Measurements from ENCODE around the gene PFKP. TPM values are rescaled to one million over a fixed set of nuclear protein-coding genes. Genes with fewer than 3 reads are reported as not detected.
"Not testable (repeated sequence)": the region's sequence is repeated elsewhere in the genome, so short reads cannot be mapped to it uniquely, and the experiment has no call there.

Gene PFKP
- total RNA-seq, 1 donor from 2014 or later: 150 TPM

DNA sequence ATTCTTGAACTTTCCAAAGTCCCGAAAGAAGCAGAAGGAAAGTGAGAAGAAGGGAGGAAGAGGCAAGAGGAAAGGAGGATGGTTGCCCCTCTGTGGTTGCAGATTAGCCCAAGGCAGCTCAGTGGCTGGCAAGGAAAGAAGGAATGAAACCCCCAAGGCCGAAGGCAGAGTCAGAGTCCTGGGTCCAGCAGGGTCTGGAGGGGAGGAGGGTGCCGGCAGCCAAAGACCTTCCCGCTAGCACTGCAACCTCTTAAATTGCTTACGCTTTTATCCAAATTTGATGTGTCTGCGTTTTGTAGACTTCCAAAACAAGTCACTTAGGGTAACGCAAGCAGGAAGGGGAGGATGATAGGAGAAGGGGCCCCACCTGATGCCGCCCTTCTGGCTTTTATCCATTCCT lies 7.4 kb upstream of the PFKP start:
- H3K27me3 Mint-ChIP-seq (ENCODE audit: unreplicated experiment): no peaks in the 10 kb centered on the region
- TF ChIP-seq, protein P1, sequence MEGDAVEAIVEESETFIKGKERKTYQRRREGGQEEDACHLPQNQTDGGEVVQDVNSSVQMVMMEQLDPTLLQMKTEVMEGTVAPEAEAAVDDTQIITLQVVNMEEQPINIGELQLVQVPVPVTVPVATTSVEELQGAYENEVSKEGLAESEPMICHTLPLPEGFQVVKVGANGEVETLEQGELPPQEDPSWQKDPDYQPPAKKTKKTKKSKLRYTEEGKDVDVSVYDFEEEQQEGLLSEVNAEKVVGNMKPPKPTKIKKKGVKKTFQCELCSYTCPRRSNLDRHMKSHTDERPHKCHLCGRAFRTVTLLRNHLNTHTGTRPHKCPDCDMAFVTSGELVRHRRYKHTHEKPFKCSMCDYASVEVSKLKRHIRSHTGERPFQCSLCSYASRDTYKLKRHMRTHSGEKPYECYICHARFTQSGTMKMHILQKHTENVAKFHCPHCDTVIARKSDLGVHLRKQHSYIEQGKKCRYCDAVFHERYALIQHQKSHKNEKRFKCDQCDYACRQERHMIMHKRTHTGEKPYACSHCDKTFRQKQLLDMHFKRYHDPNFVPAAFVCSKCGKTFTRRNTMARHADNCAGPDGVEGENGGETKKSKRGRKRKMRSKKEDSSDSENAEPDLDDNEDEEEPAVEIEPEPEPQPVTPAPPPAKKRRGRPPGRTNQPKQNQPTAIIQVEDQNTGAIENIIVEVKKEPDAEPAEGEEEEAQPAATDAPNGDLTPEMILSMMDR (IDR thresholded peaks at IDR 0.05): no peak
- no peak overlapping the region for H3K27ac Mint-ChIP-seq (ENCODE audit: unreplicated experiment)
- DNase-seq (ENCODE audit: extremely low spot score, unreplicated experiment): no peak
- peaks cover 12% of the 10 kb centered on the region for H3K4me1 Mint-ChIP-seq (ENCODE audit: unreplicated experiment)
- H3K36me3 Mint-ChIP-seq (ENCODE audit: unreplicated experiment): no peaks in the 10 kb centered on the region
- H3K9me3 Mint-ChIP-seq (ENCODE audit: unreplicated experiment): no peaks in the 10 kb centered on the region
- H3K4me3 Mint-ChIP-seq (ENCODE audit: unreplicated experiment): no peak overlapping the region

DNA sequence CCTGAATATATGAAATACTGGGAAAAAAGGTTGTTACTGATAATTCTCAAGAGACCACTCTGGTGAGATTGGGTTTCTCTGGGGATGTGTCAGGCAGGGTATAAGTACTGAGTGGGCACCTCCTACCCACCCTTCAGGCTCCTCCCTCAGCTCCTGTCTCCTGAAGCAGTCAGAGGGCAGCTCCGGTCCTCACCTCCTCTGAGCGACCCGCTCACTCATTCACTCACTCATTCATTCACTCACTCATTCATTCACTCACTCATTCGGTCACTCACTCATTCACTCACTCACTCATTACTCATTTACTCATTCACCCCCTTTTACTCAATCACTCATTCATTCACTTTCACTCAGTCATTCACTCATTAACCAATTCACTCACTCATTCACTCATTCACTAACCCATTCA lies 6.9 kb upstream of the PFKP start:
- H3K27ac Mint-ChIP-seq (ENCODE audit: unreplicated experiment): no peak overlapping the region
- TF ChIP-seq, protein P1 (IDR thresholded peaks at IDR 0.05): no peak
- no peaks in the 10 kb centered on the region for H3K36me3 Mint-ChIP-seq (ENCODE audit: unreplicated experiment)
- DNase-seq (ENCODE audit: extremely low spot score, unreplicated experiment): no peak
- H3K4me1 Mint-ChIP-seq (ENCODE audit: unreplicated experiment): peaks cover 9% of the 10 kb centered on the region
- H3K27me3 Mint-ChIP-seq (ENCODE audit: unreplicated experiment): no peaks in the 10 kb centered on the region
- H3K9me3 Mint-ChIP-seq (ENCODE audit: unreplicated experiment): no peaks in the 10 kb centered on the region
- H3K4me3 Mint-ChIP-seq (ENCODE audit: unreplicated experiment): no peak overlapping the region

DNA sequence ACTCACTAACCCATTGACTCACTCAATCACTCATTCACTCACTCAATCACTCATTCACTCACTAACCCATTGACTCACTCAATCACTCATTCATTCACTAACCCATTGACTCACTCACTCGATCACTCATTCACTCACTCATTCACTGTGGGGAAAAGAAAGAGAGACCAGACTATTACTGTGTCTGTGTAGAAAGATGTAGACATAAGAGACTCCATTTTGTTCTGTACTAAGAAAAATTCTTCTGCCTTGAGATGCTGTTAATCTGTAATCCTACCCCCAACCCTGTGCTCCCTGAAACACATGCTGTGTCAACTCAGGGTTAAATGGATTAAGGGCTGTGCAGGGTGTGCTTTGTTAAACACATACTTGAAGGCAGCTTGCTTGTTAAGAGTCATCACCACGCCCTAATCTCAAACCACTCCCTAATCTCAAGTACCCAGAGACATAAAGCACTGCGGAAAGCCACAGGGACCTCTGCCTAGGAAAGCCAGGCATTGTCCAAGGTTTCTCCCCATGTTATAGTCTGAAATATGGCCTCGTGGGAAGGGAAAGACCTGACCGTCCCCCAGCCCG lies 5.9 kb upstream of the PFKP start:
- not testable (repeated sequence) for H3K4me1 Mint-ChIP-seq (ENCODE audit: unreplicated experiment); H3K9me3 Mint-ChIP-seq (ENCODE audit: unreplicated experiment); H3K27ac Mint-ChIP-seq (ENCODE audit: unreplicated experiment); H3K36me3 Mint-ChIP-seq (ENCODE audit: unreplicated experiment); H3K27me3 Mint-ChIP-seq (ENCODE audit: unreplicated experiment); DNase-seq (ENCODE audit: extremely low spot score, unreplicated experiment); H3K4me3 Mint-ChIP-seq (ENCODE audit: unreplicated experiment)

DNA sequence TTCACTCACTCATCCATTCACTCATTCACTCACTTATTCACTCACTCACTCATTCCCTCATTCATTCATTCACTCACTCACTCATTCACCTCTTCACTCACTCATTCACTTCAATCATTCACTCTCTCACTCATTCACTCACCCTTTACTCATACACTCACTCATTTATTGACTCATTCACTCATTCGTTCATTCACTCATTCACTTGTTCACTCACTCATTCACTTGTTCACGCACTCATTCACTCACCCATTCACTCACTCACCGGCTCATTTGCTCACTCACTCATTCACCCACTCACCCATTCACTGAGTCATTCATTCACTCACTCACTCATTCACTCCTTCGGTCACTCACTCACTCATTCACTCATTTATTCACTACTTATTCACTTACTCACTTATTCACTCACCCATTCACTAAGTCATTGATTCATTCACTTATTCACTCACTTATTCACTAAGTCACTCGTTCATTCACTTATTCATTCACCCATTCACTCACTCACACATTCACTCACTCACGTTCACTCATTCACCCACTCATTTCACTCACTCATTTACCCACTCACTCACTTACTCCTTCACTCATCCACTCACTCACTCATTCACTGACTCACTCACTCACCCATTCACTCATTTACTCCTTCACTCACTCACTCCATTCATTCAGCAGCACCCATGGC lies 4.7 kb upstream of the PFKP start:
- Mint-ChIP-seq H3K36me3 (ENCODE audit: unreplicated experiment) (no peaks in the 10 kb centered on the region), H3K4me3 (ENCODE audit: unreplicated experiment) (no peak overlapping the region), H3K9me3 (ENCODE audit: unreplicated experiment) (no peaks in the 10 kb centered on the region), H3K27me3 (ENCODE audit: unreplicated experiment) (no peaks in the 10 kb centered on the region), H3K27ac (ENCODE audit: unreplicated experiment) (no peak overlapping the region), H3K4me1 (ENCODE audit: unreplicated experiment) (peaks cover 3% of the 10 kb centered on the region)
- TF ChIP-seq, protein P1 (IDR thresholded peaks at IDR 0.05): no peak
- no peak for DNase-seq (ENCODE audit: extremely low spot score, unreplicated experiment)

DNA sequence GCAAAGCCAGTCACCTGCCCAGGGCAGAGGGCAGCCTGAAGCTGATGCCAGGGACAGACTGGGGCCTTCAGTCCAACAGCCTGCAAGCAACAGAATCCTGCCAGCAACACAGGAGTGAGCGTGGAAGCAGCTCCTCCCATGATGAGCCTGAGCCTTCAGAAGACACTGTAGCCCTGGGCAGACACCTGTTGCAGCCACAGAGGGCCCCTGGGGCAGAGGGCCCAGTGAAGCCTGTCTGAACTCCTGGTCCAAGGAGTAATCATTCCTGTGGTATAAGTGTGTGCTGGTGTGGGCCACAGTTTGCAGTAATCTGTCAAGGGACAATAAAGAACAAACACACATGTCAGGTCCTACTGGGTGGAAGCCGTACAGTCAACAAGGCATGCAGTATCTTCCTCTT lies 2.9 kb upstream of the PFKP start:
- TF ChIP-seq, protein P1 (IDR thresholded peaks at IDR 0.05): no peak
- Mint-ChIP-seq H3K36me3 (ENCODE audit: unreplicated experiment) (no peaks in the 10 kb centered on the region), H3K9me3 (ENCODE audit: unreplicated experiment) (no peaks in the 10 kb centered on the region), H3K27ac (ENCODE audit: unreplicated experiment) (no peak overlapping the region), H3K27me3 (ENCODE audit: unreplicated experiment) (no peaks in the 10 kb centered on the region), H3K4me1 (ENCODE audit: unreplicated experiment) (peaks cover 7% of the 10 kb centered on the region), H3K4me3 (ENCODE audit: unreplicated experiment) (no peak overlapping the region)
- DNase-seq (ENCODE audit: extremely low spot score, unreplicated experiment): no peak
